ENCODE data around the gene MPRIP. TPM values are rescaled to one million over a fixed set of nuclear protein-coding genes. Genes with fewer than 3 reads are reported as not detected.
A peak's percentile ranks its signal among the peaks of the same experiment; 100 is the strongest.

Gene MPRIP
- total RNA-seq, 1 donor from 2014 or later: 345 TPM

GRCh38 chr17:17227608-17228520 lies 185.6 kb downstream of the MPRIP start:
- H3K4me1 Mint-ChIP-seq (ENCODE audit: low read depth): peaks cover 10% of the 10 kb centered on the region
- no peak overlapping the region for H3K4me3 Mint-ChIP-seq (ENCODE audit: unreplicated experiment)
- DNase-seq (ENCODE audit: low spot score): peak; percentile 59
- no peak overlapping the region for H3K27ac Mint-ChIP-seq (ENCODE audit: unreplicated experiment)
- TF ChIP-seq, protein P1, sequence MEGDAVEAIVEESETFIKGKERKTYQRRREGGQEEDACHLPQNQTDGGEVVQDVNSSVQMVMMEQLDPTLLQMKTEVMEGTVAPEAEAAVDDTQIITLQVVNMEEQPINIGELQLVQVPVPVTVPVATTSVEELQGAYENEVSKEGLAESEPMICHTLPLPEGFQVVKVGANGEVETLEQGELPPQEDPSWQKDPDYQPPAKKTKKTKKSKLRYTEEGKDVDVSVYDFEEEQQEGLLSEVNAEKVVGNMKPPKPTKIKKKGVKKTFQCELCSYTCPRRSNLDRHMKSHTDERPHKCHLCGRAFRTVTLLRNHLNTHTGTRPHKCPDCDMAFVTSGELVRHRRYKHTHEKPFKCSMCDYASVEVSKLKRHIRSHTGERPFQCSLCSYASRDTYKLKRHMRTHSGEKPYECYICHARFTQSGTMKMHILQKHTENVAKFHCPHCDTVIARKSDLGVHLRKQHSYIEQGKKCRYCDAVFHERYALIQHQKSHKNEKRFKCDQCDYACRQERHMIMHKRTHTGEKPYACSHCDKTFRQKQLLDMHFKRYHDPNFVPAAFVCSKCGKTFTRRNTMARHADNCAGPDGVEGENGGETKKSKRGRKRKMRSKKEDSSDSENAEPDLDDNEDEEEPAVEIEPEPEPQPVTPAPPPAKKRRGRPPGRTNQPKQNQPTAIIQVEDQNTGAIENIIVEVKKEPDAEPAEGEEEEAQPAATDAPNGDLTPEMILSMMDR (IDR thresholded peaks at IDR 0.05): no peak
- H3K27me3 Mint-ChIP-seq (ENCODE audit: low read depth): no peaks in the 10 kb centered on the region
- H3K9me3 Mint-ChIP-seq (ENCODE audit: low read depth): no peaks in the 10 kb centered on the region
- H3K36me3 Mint-ChIP-seq (ENCODE audit: low read depth): peaks cover 54% of the 10 kb centered on the region

- Mint-ChIP-seq H3K4me3 (ENCODE audit: unreplicated experiment) (no peak overlapping the region), H3K27me3 (ENCODE audit: low read depth) (no peaks in the 10 kb centered on the region), H3K4me1 (ENCODE audit: low read depth) (peaks cover 11% of the 10 kb centered on the region), H3K9me3 (ENCODE audit: low read depth) (no peaks in the 10 kb centered on the region), H3K27ac (ENCODE audit: unreplicated experiment) (no peak overlapping the region), H3K36me3 (ENCODE audit: low read depth) (peaks cover 49% of the 10 kb centered on the region)
- TF ChIP-seq, protein P1 (IDR thresholded peaks at IDR 0.05): no peak
- peak; percentile 72 for DNase-seq (ENCODE audit: low spot score)
Observed at GRCh38 chr17:17228521-17229279, 186.4 kb downstream of the MPRIP start.

- no peak overlapping the region for H3K27ac Mint-ChIP-seq (ENCODE audit: unreplicated experiment)
- TF ChIP-seq, protein P1 (IDR thresholded peaks at IDR 0.05): no peak
- H3K27me3 Mint-ChIP-seq (ENCODE audit: low read depth): no peaks in the 10 kb centered on the region
- no peaks in the 10 kb centered on the region for H3K9me3 Mint-ChIP-seq (ENCODE audit: low read depth)
- no peak overlapping the region for H3K4me3 Mint-ChIP-seq (ENCODE audit: unreplicated experiment)
- peaks cover 11% of the 10 kb centered on the region for H3K4me1 Mint-ChIP-seq (ENCODE audit: low read depth)
- no peak for DNase-seq (ENCODE audit: low spot score)
- peaks cover 43% of the 10 kb centered on the region for H3K36me3 Mint-ChIP-seq (ENCODE audit: low read depth)
Observed at GRCh38 chr17:17229416-17230384, 187.4 kb downstream of the MPRIP start.

- H3K27me3 Mint-ChIP-seq (ENCODE audit: low read depth): no peaks in the 10 kb centered on the region
- H3K4me1 Mint-ChIP-seq (ENCODE audit: low read depth): peaks cover 27% of the 10 kb centered on the region
- no peaks in the 10 kb centered on the region for H3K9me3 Mint-ChIP-seq (ENCODE audit: low read depth)
- TF ChIP-seq, protein P1 (IDR thresholded peaks at IDR 0.05): no peak
- H3K4me3 Mint-ChIP-seq (ENCODE audit: unreplicated experiment): no peak overlapping the region
- no peak overlapping the region for H3K27ac Mint-ChIP-seq (ENCODE audit: unreplicated experiment)
- DNase-seq (ENCODE audit: low spot score): peak; percentile 58
- H3K36me3 Mint-ChIP-seq (ENCODE audit: low read depth): peaks cover 30% of the 10 kb centered on the region
Observed at GRCh38 chr17:17231621-17232302, 189.5 kb downstream of the MPRIP start.

Measured in chondrocyte (in vitro differentiated cells).